ENCODE measurements around the gene BCCIP.

BCCIP gene

GRCh38 chr10:125846894-125847293 is 23.5 kb downstream of the BCCIP start:
- no peak for TF ChIP-seq CTCF (IDR thresholded peaks at IDR 0.05; ENCODE audit: insufficient read depth, low read length, poor library complexity, severe bottlenecking)
- H3K27me3 ChIP-seq (replicated peaks; ENCODE audit: control insufficient read depth, insufficient read depth, low read length) = no peaks in the 10 kb centered on the region
- no peak overlapping the region for H3K4me3 ChIP-seq (replicated peaks; ENCODE audit: low read depth, low read length)
- H3K36me3 ChIP-seq (ENCODE audit: control insufficient read depth, insufficient read depth, low read length) = peaks cover 4% of the 10 kb centered on the region
- DNase-seq (ENCODE audit: extremely low read depth, insufficient read length) = no peak

- H3K4me3 ChIP-seq (replicated peaks; ENCODE audit: low read depth, low read length) = no peak overlapping the region
- TF ChIP-seq CTCF (IDR thresholded peaks at IDR 0.05; ENCODE audit: insufficient read depth, low read length, poor library complexity, severe bottlenecking) = no peak
- no peaks in the 10 kb centered on the region for H3K27me3 ChIP-seq (replicated peaks; ENCODE audit: control insufficient read depth, insufficient read depth, low read length)
- peaks cover 1% of the 10 kb centered on the region for H3K36me3 ChIP-seq (ENCODE audit: control insufficient read depth, insufficient read depth, low read length)
- DNase-seq (ENCODE audit: extremely low read depth, insufficient read length) = no peak
These were observed 25.0 kb downstream of the BCCIP start for GRCh38 chr10:125848371-125848770.

GRCh38 chr10:125848857-125849256 is 25.5 kb downstream of the BCCIP start:
- TF ChIP-seq CTCF (IDR thresholded peaks at IDR 0.05; ENCODE audit: insufficient read depth, low read length, poor library complexity, severe bottlenecking) = no peak
- Histone ChIP-seq H3K27me3 (replicated peaks; ENCODE audit: control insufficient read depth, insufficient read depth, low read length) (no peaks in the 10 kb centered on the region), H3K4me3 (replicated peaks; ENCODE audit: low read depth, low read length) (no peak overlapping the region), H3K36me3 (ENCODE audit: control insufficient read depth, insufficient read depth, low read length) (peaks cover 1% of the 10 kb centered on the region)
- DNase-seq (ENCODE audit: extremely low read depth, insufficient read length) = no peak

GRCh38 chr10:125849448-125849847 is 26.1 kb downstream of the BCCIP start:
- Histone ChIP-seq H3K4me3 (replicated peaks; ENCODE audit: low read depth, low read length) (no peak overlapping the region), H3K27me3 (replicated peaks; ENCODE audit: control insufficient read depth, insufficient read depth, low read length) (no peaks in the 10 kb centered on the region), H3K36me3 (ENCODE audit: control insufficient read depth, insufficient read depth, low read length) (peaks cover 1% of the 10 kb centered on the region)
- no peak for TF ChIP-seq CTCF (IDR thresholded peaks at IDR 0.05; ENCODE audit: insufficient read depth, low read length, poor library complexity, severe bottlenecking)
- DNase-seq (ENCODE audit: extremely low read depth, insufficient read length) = no peak

GRCh38 chr10:125850766-125851731 is 27.7 kb downstream of the BCCIP start:
- no peak for TF ChIP-seq CTCF (IDR thresholded peaks at IDR 0.05; ENCODE audit: insufficient read depth, low read length, poor library complexity, severe bottlenecking)
- Histone ChIP-seq H3K4me3 (replicated peaks; ENCODE audit: low read depth, low read length) (no peak overlapping the region), H3K36me3 (ENCODE audit: control insufficient read depth, insufficient read depth, low read length) (peaks cover 1% of the 10 kb centered on the region), H3K27me3 (replicated peaks; ENCODE audit: control insufficient read depth, insufficient read depth, low read length) (no peaks in the 10 kb centered on the region)
- no peak for DNase-seq (ENCODE audit: extremely low read depth, insufficient read length)

Measured in GM06990 (cell line).